Esophagus muscularis mucosa (tissue), 4 donors: ENCODE results near the gene ACER3. TPM values are rescaled to one million over a fixed set of nuclear protein-coding genes. Genes with fewer than 3 reads are reported as not detected.

Experiments
- DNase-seq: peaks from one replicate; pipeline ENCODE4 v3.0.0-alpha.2; 2017; ENCODE audit errors: extremely low spot score
- H3K27ac ChIP-seq, 4 donors: fragments of 200-600 bp; sonication (generic); replicated peaks in 1 of 4; 1 replicate in 3 of 4; 2 replicates in 1 of 4; pipeline ENCODE4 v1.5.1; 2016 to 2019; ENCODE audit warnings: mild to moderate bottlenecking in 1 of 4
- H3K27me3 ChIP-seq, 4 donors: fragments of 200-600 bp; sonication (generic); one replicate each; pipeline versions ENCODE4 v1.5.1 to v1.6.0; 2016 to 2019
- H3K36me3 ChIP-seq, 4 donors: fragments of 200-600 bp; sonication (generic); one replicate each; pipeline ENCODE4 v1.5.1; 2016 to 2019
- H3K4me1 ChIP-seq, 4 donors: fragments of 200-600 bp; sonication (generic); one replicate each; pipeline ENCODE4 v1.5.1; 2016 to 2019
- H3K4me3 ChIP-seq, 4 donors: fragments of 200-600 bp; sonication (generic); 1 replicate in 2 of 4; 2 replicates in 2 of 4; pipeline ENCODE4 v1.5.1; 2016 to 2019; ENCODE audit warnings: mild to moderate bottlenecking in 4 of 4, moderate library complexity in 1 of 4
- H3K9me3 ChIP-seq, 4 donors: fragments of 200-600 bp; sonication (generic); 1 replicate in 3 of 4; 2 replicates in 1 of 4; pipeline ENCODE4 v1.5.1; 2016 to 2019
- EP300 ChIP-seq: sonication (generic); formaldehyde crosslinking; IDR thresholded peaks from one replicate; pipeline ENCODE4 v1.6.1; 2017; ENCODE audit warnings: antibody characterized with exemption
- POLR2A ChIP-seq: fragments of 450-650 bp; IDR thresholded peaks from one replicate; pipeline ENCODE4 v1.6.1; 2017; ENCODE audit warnings: antibody characterized with exemption, moderate library complexity, mild to moderate bottlenecking, low read depth
- POLR2AphosphoS5 ChIP-seq, 2 donors: sonication (generic); formaldehyde crosslinking; IDR thresholded peaks; one replicate each; pipeline ENCODE4 v1.6.1; 2017; ENCODE audit warnings: antibody characterized with exemption in 2 of 2
- WGBS: methylation state at CpG from one replicate; pipeline ENCODE4 v1.1.5; 2018; 5-methylcytosine and 5-hydroxymethylcytosine counted together
- intact Hi-C: fragments of 100-400 bp; cut with DNase I; formaldehyde crosslinking; loops from one replicate; pipeline ENCODE4 v1.15.1; 2023
- total RNA-seq, 4 donors: library from RNA; depleted of rRNA; stranded (reverse); fragments of >200 nt; gene quantifications; one replicate each; pipeline versions ENCODE4 v1.1.0 to v1.2.1, GENCODE V29; 2016
- TF ChIP-seq, protein P1 (sequence below), 3 experiments: fragments of 200-600 bp in 2 of 3; fragments of 450-650 bp in 1 of 3; sonication (generic) in 2 of 3; IDR thresholded peaks; one replicate each; pipeline ENCODE4 v1.5.1; 2017 to 2019; ENCODE audit warnings: antibody characterized with exemption in 3 of 3, mild to moderate bottlenecking in 2 of 3, moderate library complexity in 1 of 3

Gene ACER3
- total RNA-seq, 4 donors from 2014 or later: 10.5 to 12.8 (median 11.2) TPM

DNA sequence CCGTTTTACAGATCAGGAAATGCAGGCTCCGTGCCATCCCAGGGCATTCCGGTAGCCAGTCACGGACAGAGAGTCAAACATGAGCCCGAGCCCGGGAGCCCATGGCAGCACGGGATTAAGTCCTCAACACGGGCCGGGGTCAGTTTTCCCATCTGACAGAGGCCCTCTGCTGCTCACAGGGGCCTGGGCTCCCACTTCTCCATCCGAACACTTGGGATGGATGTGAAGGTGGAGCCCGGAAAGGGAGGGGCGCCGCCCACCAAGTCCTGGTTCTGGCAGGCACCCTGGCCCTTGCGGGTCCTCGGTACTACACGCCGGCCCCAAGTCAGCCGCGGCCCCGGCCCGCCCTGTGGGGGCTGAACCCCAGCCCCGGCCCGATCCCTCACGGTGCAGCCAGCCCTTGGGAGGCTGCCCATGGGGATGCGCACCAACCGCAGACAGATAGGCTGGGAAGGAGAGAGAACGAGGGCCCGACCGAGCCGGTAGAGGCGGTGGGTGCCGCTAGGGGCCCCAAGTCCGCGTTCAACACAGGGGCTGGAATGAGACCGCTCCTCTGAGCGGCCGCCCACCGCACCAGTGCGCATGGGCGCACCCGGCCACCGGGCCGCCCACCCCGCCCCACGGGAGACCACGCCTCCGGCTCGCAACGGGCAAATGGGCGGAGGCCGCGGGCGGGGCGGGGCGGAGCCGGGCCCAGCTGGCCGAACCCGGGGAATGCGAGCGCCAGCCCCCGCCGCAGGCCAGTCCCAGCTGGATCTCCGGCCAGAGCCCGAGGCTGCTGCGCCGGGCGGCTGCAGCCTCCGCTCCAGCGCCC is 205.7 kb downstream of the ACER3 start, which contains the start of gene CAPN5:
Gene CAPN5, plus strand, starts transcription at position 743 of the 814 bp plus-strand sequence. CDS start 17,916 bp downstream, outside the sequence.
- peak; percentile 80 to 94 for TF ChIP-seq POLR2AphosphoS5 (IDR thresholded peaks at IDR 0.05)
- TF ChIP-seq, protein P1, sequence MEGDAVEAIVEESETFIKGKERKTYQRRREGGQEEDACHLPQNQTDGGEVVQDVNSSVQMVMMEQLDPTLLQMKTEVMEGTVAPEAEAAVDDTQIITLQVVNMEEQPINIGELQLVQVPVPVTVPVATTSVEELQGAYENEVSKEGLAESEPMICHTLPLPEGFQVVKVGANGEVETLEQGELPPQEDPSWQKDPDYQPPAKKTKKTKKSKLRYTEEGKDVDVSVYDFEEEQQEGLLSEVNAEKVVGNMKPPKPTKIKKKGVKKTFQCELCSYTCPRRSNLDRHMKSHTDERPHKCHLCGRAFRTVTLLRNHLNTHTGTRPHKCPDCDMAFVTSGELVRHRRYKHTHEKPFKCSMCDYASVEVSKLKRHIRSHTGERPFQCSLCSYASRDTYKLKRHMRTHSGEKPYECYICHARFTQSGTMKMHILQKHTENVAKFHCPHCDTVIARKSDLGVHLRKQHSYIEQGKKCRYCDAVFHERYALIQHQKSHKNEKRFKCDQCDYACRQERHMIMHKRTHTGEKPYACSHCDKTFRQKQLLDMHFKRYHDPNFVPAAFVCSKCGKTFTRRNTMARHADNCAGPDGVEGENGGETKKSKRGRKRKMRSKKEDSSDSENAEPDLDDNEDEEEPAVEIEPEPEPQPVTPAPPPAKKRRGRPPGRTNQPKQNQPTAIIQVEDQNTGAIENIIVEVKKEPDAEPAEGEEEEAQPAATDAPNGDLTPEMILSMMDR (IDR thresholded peaks at IDR 0.05): peak; percentile 8 to 38 (median 18)
- TF ChIP-seq POLR2A: peak; percentile 60
- no peak for TF ChIP-seq EP300
- intact Hi-C loops: no loop called here
- peak within 1 kb of the TSS; percentile 91 to 95 (median 94) for H3K27ac ChIP-seq
- WGBS: 0% methylated on average over 10 of the region's 69 CpGs
- peaks cover 8 to 43% (median 34%) of the 10 kb centered on the region in 4 donors for H3K4me1 ChIP-seq
- H3K4me3 ChIP-seq: peak within 1 kb of the TSS; percentile 71 to 93 (median 72)
- H3K36me3 ChIP-seq: no peaks in the 10 kb centered on the region
- peak; percentile 94 for DNase-seq
- no peaks in the 10 kb centered on the region for H3K27me3 ChIP-seq
- H3K9me3 ChIP-seq: no peaks in the 10 kb centered on the region

- H3K27ac ChIP-seq: peak overlapping the region in 2 of 4 donors; percentile 33 to 91
- TF ChIP-seq, protein P1 (IDR thresholded peaks at IDR 0.05): no peak
- no peak for TF ChIP-seq EP300
- no peak for TF ChIP-seq POLR2AphosphoS5 (IDR thresholded peaks at IDR 0.05)
- no peak for TF ChIP-seq POLR2A
- 83% methylated on average over 4 of the region's 8 CpGs for WGBS
- H3K4me1 ChIP-seq: peaks cover 17 to 58% (median 47%) of the 10 kb centered on the region in 4 donors
- no peak for DNase-seq
- H3K4me3 ChIP-seq: peak overlapping the region; percentile 71 to 93 (median 72)
- H3K36me3 ChIP-seq: no peaks in the 10 kb centered on the region
- intact Hi-C loops: no loop called here
- no peaks in the 10 kb centered on the region for H3K9me3 ChIP-seq
- no peaks in the 10 kb centered on the region for H3K27me3 ChIP-seq
These were observed 207.2 kb downstream of the ACER3 start for GRCh38 chr11:77067861-77068443.

- H3K36me3 ChIP-seq: no peaks in the 10 kb centered on the region
- H3K27ac ChIP-seq: no peak overlapping the region
- no peaks in the 10 kb centered on the region for H3K27me3 ChIP-seq
- H3K4me3 ChIP-seq: peak overlapping the region in 1 of 4 donors; percentile 72
- no peak for TF ChIP-seq EP300
- TF ChIP-seq POLR2A: no peak
- TF ChIP-seq, protein P1 (IDR thresholded peaks at IDR 0.05): no peak
- TF ChIP-seq POLR2AphosphoS5 (IDR thresholded peaks at IDR 0.05): no peak
- peaks cover 23 to 66% (median 54%) of the 10 kb centered on the region in 4 donors for H3K4me1 ChIP-seq
- DNase-seq: no peak
- intact Hi-C loops: no loop called here
- no peaks in the 10 kb centered on the region for H3K9me3 ChIP-seq
- 82% methylated on average over 7 of the region's 7 CpGs for WGBS
These were observed 208.0 kb downstream of the ACER3 start for GRCh38 chr11:77068457-77069335.

DNA sequence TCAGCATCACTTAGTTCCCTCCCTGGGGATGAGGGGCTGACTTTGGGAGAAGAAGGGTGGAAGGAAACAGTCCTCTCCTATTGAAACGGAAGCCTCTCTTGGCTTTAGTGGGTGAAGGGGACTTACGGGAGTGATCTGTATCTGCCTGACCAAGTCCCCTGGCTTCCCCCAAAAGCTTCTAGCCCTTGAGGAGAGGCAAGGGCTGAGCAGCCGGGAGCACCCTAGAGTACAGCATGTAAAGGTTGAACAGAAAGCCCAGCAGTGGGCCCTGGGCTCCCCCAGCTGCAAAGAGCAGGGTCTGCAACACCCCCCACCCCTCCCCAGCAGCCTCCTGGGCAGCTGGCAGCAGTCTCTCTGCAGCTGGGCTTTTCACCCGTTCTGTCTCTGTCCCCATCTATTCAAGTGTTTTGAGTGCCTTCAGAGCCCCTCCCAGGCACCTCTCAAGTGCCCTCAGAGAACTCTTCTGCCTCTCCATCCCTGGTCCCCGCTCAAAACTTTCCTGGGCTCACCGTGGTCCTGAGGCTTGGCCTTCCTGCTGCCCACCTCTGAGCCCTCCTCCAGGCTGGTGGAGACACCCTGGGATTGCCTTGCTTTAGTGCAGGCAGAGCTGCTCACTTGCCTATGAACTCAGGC is 208.7 kb downstream of the ACER3 start:
- DNase-seq: no peak
- Histone ChIP-seq H3K27ac (no peak overlapping the region), H3K4me1 (peaks cover 31 to 73% (median 62%) of the 10 kb centered on the region in 4 donors), H3K9me3 (no peaks in the 10 kb centered on the region), H3K4me3 (no peak overlapping the region), H3K27me3 (no peaks in the 10 kb centered on the region), H3K36me3 (no peaks in the 10 kb centered on the region)
- no peak for TF ChIP-seq POLR2AphosphoS5 (IDR thresholded peaks at IDR 0.05)
- TF ChIP-seq, protein P1 (IDR thresholded peaks at IDR 0.05): no peak
- TF ChIP-seq POLR2A: no peak
- TF ChIP-seq EP300: no peak
- intact Hi-C loops: no loop called here
- WGBS: 76% methylated on average over 6 of the region's 6 CpGs
